PC-9 (cell line): ENCODE results near the gene SLC40A1. TPM values are rescaled to one million over a fixed set of nuclear protein-coding genes. Genes with fewer than 3 reads are reported as not detected.

Experiments used
- Bru-seq: library from RNA; stranded (reverse); fragments of 400-500 nt; gene quantifications from one replicate; lab custom pipeline; 2021; lab: Mats Ljungman, UMichigan
- BruChase-seq, 2 experiments: library from RNA; stranded (reverse); fragments of 400-500 nt; gene quantifications; one replicate each; lab custom pipeline; 2021; lab: Mats Ljungman, UMichigan
- BruUV-seq: library from RNA; stranded (reverse); fragments of 400-500 nt; replicated peaks from 2 replicates; lab custom pipeline; 2021; lab: Mats Ljungman, UMichigan
- CTCF ChIA-PET: fragments of 300-600 bp; sonication (Branson Sonifier 250); formaldehyde crosslinking; loops from one replicate; lab custom pipeline; 2022; ENCODE audit warnings: antibody characterized with exemption; lab: Charles Lee
- POLR2A ChIA-PET: fragments of 300-600 bp; sonication (Branson Sonifier 250); formaldehyde crosslinking; loops from one replicate; lab custom pipeline; 2022; ENCODE audit warnings: antibody characterized with exemption; ENCODE audit not compliant: unreplicated experiment; lab: Charles Lee
- DNase-seq, 2 experiments: peaks; one replicate each; pipeline versions ENCODE4 v3.0.0 to v3.0.0-alpha.2; 2015 to 2022; ENCODE audit warnings: mixed read lengths in 1 of 2
- H2AFZ ChIP-seq: fragments of 200-600 bp; sonication (generic); 2 replicates; pipeline ENCODE4 v1.8.1; 2017; ENCODE audit warnings: antibody characterized with exemption
- H3F3A ChIP-seq: fragments of 200-600 bp; sonication (generic); 2 replicates; pipeline ENCODE4 v1.8.1; 2017; ENCODE audit warnings: antibody characterized with exemption, mild to moderate bottlenecking, low read depth; ENCODE audit not compliant: insufficient read depth
- H3K27ac ChIP-seq: fragments of 200-600 bp; sonication (generic); 2 replicates; pipeline ENCODE4 v1.6.1; 2016; ENCODE audit warnings: mixed run types
- H3K27me3 ChIP-seq: fragments of 200-600 bp; sonication (generic); 2 replicates; pipeline ENCODE4 v1.6.1; 2016; ENCODE audit warnings: low read depth, mixed run types; ENCODE audit not compliant: insufficient read depth
- H3K36me3 ChIP-seq: fragments of 200-600 bp; sonication (generic); 2 replicates; pipeline ENCODE4 v1.6.1; 2016; ENCODE audit warnings: low read depth, mixed run types
- H3K4me1 ChIP-seq: fragments of 200-600 bp; sonication (generic); replicated peaks from 2 replicates; pipeline ENCODE4 v1.6.1; 2016; ENCODE audit warnings: mixed run types; ENCODE audit not compliant: insufficient read depth
- H3K4me2 ChIP-seq: fragments of 200-600 bp; sonication (generic); 2 replicates; pipeline ENCODE4 v1.6.1; 2017; ENCODE audit warnings: mixed run types
- H3K4me3 ChIP-seq: fragments of 200-600 bp; sonication (generic); 2 replicates; pipeline ENCODE4 v1.6.1; 2016; ENCODE audit warnings: mixed run types
- H3K79me2 ChIP-seq: fragments of 200-600 bp; sonication (generic); 2 replicates; pipeline ENCODE4 v1.6.1; 2017; ENCODE audit warnings: low read depth, mixed run types
- H3K9me2 ChIP-seq: fragments of 200-600 bp; sonication (generic); 2 replicates; pipeline ENCODE4 v1.8.1; 2017; ENCODE audit warnings: mild to moderate bottlenecking; ENCODE audit not compliant: insufficient read depth
- H3K9me3 ChIP-seq: fragments of 200-600 bp; sonication (generic); 2 replicates; pipeline ENCODE4 v1.8.1; 2016; ENCODE audit warnings: low read depth; ENCODE audit not compliant: insufficient read depth
- H4K20me1 ChIP-seq: fragments of 200-600 bp; sonication (generic); 2 replicates; pipeline ENCODE4 v1.8.1; 2017; ENCODE audit not compliant: insufficient read depth
- EZH2 ChIP-seq: fragments of 200-600 bp; sonication (generic); IDR thresholded peaks from 2 replicates; pipeline ENCODE4 v1.8.0; 2017; ENCODE audit warnings: antibody characterized with exemption, low read depth
- intact Hi-C: fragments of 100-400 bp; cut with micrococcal nuclease; formaldehyde crosslinking; loops from one replicate; pipeline ENCODE4 v1.10.0; 2022; ENCODE audit not compliant: unreplicated experiment
- long read RNA-seq: library from polyadenylated mRNA; stranded (forward); transcript quantifications from one replicate; pipeline ENCODE4 v2.0.0, GENCODE V29; 2022
- total RNA-seq: library from RNA; stranded (reverse); gene quantifications from 2 replicates; pipeline ENCODE4 v1.2.3, GENCODE V29; 2021
- TF ChIP-seq, protein P1 (sequence below): fragments of 200-600 bp; sonication (generic); conservative IDR thresholded peaks from 2 replicates; pipeline ENCODE4 v1.6.1; 2017; ENCODE audit warnings: mixed run types, antibody characterized with exemption, mild to moderate bottlenecking, moderate library complexity

SLC40A1 gene
- total RNA-seq (8.0 and 8.2 TPM in 2 replicates), Bru-seq, nascent RNA (percentile 48 among the genes with signal in this experiment), BruChase-seq, experiment 1, labeled RNA remaining after a 2-hour chase (percentile 57 among the genes with signal in this experiment), BruChase-seq, experiment 2, labeled RNA remaining after a 6-hour chase (percentile 52 among the genes with signal in this experiment)
- long read RNA-seq, transcript SLC40A1-201 (8 exons, 3,442 nt): major isoform, 33 of 40 reads
- long read RNA-seq, partial matches to known transcripts: 2 of 40 reads
- long read RNA-seq, other reads (novel, unspliced or antisense): 5 of 40 reads

DNA sequence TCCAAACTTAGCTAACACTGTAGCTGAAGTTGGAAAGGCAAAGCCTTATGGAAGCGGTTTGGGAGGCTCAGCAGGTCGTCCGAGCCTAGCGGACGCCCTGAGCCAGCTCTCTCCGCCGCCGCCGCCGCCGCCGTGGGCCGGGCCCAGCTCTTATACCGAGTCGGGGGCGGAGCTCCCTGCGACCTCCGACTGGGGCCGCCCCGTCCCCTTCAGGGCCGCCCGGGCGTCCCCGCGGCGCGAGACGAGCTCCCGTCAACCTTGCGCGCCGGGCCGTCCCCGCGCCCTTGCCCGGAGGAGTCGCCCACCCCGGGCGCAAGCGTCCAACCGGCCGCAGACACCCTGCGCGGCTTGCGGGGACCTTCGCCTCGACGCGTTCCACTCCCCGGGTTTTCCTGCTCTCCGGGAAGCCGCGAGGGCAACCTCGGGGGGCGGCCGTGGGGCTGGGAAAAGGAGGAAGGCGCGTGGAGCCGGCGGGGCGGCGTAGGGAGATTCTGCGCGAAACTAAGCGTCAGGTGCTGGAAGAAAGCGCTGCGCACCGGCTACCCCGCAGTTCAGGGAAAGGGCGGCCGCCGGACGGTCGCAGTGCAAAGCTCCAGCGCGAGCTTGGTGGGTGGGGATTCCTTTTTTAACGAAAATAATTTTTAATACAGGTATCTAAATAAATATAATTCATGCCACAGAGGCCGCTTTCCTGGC lies at the start of gene SLC40A1:
TSS of gene SLC40A1 (minus strand) at position 129 of the 696 bp plus-strand sequence. CDS start 326 bp downstream, outside the sequence.
- no peaks in the 10 kb centered on the region for H3K27me3 ChIP-seq
- H3K4me2 ChIP-seq: peak within 1 kb of the TSS; percentile 86
- no peak for TF ChIP-seq EZH2
- TF ChIP-seq, protein P1, sequence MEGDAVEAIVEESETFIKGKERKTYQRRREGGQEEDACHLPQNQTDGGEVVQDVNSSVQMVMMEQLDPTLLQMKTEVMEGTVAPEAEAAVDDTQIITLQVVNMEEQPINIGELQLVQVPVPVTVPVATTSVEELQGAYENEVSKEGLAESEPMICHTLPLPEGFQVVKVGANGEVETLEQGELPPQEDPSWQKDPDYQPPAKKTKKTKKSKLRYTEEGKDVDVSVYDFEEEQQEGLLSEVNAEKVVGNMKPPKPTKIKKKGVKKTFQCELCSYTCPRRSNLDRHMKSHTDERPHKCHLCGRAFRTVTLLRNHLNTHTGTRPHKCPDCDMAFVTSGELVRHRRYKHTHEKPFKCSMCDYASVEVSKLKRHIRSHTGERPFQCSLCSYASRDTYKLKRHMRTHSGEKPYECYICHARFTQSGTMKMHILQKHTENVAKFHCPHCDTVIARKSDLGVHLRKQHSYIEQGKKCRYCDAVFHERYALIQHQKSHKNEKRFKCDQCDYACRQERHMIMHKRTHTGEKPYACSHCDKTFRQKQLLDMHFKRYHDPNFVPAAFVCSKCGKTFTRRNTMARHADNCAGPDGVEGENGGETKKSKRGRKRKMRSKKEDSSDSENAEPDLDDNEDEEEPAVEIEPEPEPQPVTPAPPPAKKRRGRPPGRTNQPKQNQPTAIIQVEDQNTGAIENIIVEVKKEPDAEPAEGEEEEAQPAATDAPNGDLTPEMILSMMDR: no peak
- H3K9me2 ChIP-seq: no peaks in the 10 kb centered on the region
- peaks cover 13% of the 10 kb centered on the region; the same call in 1 of the 2 replicates for H3F3A ChIP-seq
- H3K36me3 ChIP-seq: no peaks in the 10 kb centered on the region
- no TSS peak for BruUV-seq
- peak within 1 kb of the TSS; percentile 73 for H3K4me3 ChIP-seq
- no peaks in the 10 kb centered on the region for H3K9me3 ChIP-seq
- H2AFZ ChIP-seq: peak within 1 kb of the TSS; percentile 99
- CTCF ChIA-PET: interaction anchor here (0.7 kb wide), 1 partner anchor 8 kb away, joined by 3 read pairs; no protein-coding TSS in a partner anchor
- no peaks in the 10 kb centered on the region for H4K20me1 ChIP-seq
- POLR2A ChIA-PET: interaction anchor here (0.5 to 1.6 kb wide), 5 partner anchors 99 to 1367 kb away, joined by 3 to 6 read pairs (median 3); partner anchors contain the start of gene OSGEPL1
- DNase-seq: peak; percentile 53 to 76
- no peaks in the 10 kb centered on the region for H3K79me2 ChIP-seq
- H3K27ac ChIP-seq: peak within 1 kb of the TSS; percentile 60
- peaks cover 21% of the 10 kb centered on the region for H3K4me1 ChIP-seq
- intact Hi-C loops: loop anchor here (1.0 kb wide), 2 partner anchors 32 to 80 kb away; partner anchors contain the start of gene ASNSD1

GRCh38 chr2:189629531-189630453 lies 49.2 kb upstream of the SLC40A1 start:
- ChIA-PET CTCF (interaction anchor here (0.7 kb wide), 1 partner anchor 397 kb away, joined by 6 read pairs; no protein-coding TSS in a partner anchor), POLR2A (no interaction called here)
- Histone ChIP-seq H3K9me3 (no peaks in the 10 kb centered on the region), H3F3A (no peaks in the 10 kb centered on the region), H3K4me1 (peaks cover 5% of the 10 kb centered on the region), H3K36me3 (no peaks in the 10 kb centered on the region), H3K4me3 (no peak overlapping the region), H3K27ac (no peak overlapping the region), H3K4me2 (no peak overlapping the region), H4K20me1 (no peaks in the 10 kb centered on the region), H2AFZ (no peak overlapping the region), H3K79me2 (no peaks in the 10 kb centered on the region), H3K27me3 (no peaks in the 10 kb centered on the region), H3K9me2 (no peaks in the 10 kb centered on the region; the same call in 1 of the 2 replicates)
- intact Hi-C loops: no loop called here
- DNase-seq: no peak
- no TSS peak for BruUV-seq
- TF ChIP-seq, protein P1: no peak
- no peak for TF ChIP-seq EZH2
